Occipital lobe (tissue), 3 donors: ENCODE measurements around the gene KITLG. TPM values are rescaled to one million over a fixed set of nuclear protein-coding genes. Genes with fewer than 3 reads are reported as not detected.
"Not testable (repeated sequence)": the region's sequence is repeated elsewhere in the genome, so short reads cannot be mapped to it uniquely, and the experiment has no call there.

Source experiments
- DNase-seq: peaks from one replicate; lab custom pipeline; 2025; lab: John Stamatoyannopoulos, UW
- small RNA-seq: library from RNA; depleted of rRNA; stranded (forward); fragments of <200 nt; gene quantifications from one replicate; pipeline ENCODE3, GENCODE V24; 2014
- total RNA-seq: library from RNA; depleted of rRNA; stranded (reverse); fragments of >200 nt; gene quantifications from one replicate; pipeline ENCODE4 v1.2.3, GENCODE V29; 2014

KITLG gene
- total RNA-seq, 1 donor from 2014 or later = 90.8 TPM

DNA sequence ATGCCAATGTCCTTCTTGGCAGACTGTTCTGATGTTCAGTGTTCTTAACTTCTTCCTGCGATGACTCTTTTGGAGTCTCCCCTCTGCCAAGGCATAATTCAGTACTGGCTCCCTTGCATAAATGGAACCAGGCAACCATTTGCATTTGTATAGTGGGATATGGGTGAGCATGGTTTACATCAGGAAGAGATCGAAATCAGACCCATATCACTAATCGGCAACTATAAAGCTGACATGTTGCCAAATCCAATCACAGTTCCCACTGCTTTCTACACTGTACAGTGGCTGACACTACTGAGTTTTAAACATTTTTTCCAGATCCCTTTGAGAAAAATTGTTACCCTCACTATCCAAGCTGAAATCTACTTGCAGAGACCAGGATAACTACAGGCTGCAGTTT lies 83.8 kb downstream of the KITLG start:
- no peak for DNase-seq

GRCh38 chr12:88495031-88495430 lies 85.2 kb downstream of the KITLG start:
- DNase-seq = no peak

DNA sequence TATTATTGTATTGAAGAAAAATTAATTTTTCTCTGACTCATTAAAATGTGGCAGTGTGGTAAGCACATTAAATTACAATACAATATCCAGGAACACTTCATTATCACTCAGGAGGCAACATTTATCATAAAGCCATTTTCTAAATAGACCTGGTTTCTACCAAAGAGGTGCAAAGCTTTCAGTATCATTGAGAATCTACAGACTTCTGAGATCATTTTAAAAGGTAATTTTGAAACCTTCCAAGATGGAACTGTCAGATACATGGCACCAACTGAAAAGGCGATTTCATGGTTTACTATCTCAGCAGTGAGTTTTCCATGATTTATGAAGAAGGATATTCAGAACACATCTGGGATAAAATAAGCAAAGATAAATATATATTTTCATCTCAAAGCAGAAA lies 85.8 kb downstream of the KITLG start:
- DNase-seq = no peak

- no peak for DNase-seq
These were observed 86.6 kb downstream of the KITLG start for GRCh38 chr12:88493636-88494035.

GRCh38 chr12:88490425-88490824 lies 89.8 kb downstream of the KITLG start:
- DNase-seq = no peak

DNA sequence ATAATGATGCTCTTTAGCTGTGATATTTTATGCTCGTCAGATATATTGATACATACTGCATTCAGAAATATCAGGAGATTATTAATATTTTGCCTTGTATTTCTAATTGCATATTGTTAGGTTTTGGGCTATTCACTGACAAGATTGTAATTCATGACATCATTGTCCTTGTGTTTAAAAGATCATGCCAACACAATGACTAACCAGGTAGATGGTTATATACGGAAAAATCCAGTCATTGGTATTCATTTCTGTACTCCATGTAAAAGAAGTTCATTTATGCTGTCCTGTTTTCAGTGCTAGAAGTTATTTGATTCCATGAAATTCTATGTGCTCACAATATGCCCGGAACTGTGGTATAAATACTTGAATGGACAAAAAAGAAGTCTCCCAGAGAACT lies 107.5 kb downstream of the KITLG start:
- no peak for DNase-seq

DNA sequence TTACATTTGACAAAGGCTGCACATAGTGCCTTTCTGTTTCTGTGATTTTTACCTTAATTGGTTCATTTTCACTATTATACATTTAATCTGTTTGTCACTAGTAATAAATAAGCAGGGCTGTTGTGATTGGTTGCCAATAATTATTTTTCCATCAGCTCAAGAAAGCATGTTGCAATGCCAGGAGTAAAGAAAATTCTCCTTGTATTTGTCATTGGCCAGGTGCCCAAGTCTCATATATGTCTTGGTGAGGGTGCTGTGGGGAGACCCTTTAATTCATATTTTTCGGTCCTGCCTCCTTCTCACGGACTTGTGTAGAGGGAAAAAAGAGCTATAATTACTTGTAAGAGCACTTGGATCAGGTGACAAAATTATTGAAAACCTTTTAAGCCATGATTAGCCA lies 108.0 kb downstream of the KITLG start:
- DNase-seq = no peak

DNA sequence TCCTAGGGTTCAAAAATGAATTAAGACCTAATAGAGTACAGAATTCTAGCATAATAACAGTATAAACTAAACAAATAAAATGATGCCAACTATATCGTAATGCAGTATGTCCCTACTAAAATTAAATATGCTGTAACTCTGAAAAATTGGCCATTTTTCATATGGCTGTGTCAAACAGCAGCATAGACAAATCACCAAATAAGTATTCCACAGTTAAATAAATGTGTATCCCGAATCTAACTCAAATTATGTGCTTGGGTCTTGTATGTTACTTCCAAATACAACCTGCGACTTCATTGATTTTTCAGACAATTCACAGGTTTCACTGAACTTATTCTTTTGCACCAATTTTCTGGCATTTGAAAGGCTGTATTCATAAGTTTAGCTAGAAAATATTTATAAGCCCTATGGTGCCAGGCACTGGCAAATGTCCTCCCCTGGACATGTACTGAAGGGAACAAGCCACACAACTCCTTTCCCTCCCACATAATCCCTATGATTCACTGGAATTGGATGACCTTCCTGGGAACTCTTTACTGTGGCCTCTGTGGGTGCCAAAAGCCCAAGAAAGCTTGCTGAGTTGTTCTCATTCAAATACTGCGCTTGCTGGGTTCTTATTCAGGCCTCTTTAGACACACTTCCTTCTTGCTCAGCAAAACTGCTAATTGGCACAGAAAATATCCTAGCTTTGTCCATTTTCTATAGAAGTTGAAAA lies 108.8 kb downstream of the KITLG start:
- no peak for DNase-seq

GRCh38 chr12:88469154-88469553 lies 111.1 kb downstream of the KITLG start:
- no peak for DNase-seq

DNA sequence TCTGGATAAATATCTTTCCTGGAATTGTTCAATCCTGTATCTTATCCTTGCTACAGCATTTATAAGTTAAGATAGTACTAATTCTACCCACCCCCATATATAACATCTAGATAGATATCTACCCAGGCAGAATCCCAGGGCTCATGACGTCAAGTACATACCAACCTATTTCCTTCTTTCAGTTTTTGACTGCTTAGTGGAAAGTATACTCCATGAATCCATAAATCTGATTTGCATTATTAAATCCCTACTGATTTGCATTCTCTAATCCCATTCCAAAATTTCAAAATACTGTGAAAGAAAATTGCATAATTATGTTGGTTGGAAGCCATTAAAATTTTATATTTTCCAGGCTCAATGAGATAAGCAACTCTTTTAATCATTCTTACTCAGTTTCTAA lies 111.7 kb downstream of the KITLG start:
- DNase-seq = no peak

DNA sequence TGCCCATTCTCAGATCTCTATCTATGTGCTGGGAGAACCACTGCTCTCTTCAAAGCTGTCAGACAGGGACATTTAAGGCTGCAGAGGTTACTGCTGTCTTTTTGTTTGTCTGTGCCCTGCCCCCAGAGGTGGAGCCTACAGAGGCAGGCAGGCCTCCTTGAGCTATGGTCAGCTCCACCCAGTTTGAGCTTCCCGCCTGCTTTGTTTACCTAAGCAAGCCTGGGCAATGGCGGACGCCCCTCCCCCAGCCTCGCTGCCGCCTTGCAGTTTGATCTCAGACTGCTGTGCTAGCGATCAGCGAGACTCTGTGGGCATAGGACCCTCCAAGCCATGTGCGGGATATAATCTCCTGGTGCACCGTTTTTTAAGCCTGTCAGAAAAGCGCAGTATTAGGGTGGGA lies 113.6 kb downstream of the KITLG start:
- DNase-seq = not testable (repeated sequence)

- no peak for DNase-seq
These were observed 121.9 kb downstream of the KITLG start for GRCh38 chr12:88458327-88458726.

GRCh38 chr12:88453323-88453722 lies 126.9 kb downstream of the KITLG start:
- no peak for DNase-seq

- no peak for DNase-seq
These were observed 129.1 kb downstream of the KITLG start for GRCh38 chr12:88451205-88451604.

DNA sequence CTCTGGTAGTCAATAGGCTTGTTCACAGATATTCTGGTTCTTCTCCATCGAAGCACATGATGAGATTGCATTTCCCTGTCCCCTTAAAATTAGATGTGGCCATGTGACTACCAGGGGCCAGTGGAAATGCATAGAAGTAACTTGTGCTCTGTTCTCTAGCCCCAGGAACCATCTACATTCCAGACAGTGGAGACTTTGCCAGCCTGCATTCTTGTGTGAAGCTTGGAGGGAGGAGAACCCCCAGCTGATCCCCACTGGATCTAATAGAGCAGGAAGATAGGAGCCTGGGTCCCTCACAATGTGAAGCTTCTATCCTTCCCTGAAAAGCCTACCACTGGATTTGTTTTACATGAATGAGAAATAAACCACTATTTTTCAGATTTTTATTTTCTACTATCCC lies 130.1 kb downstream of the KITLG start:
- no peak for DNase-seq

DNA sequence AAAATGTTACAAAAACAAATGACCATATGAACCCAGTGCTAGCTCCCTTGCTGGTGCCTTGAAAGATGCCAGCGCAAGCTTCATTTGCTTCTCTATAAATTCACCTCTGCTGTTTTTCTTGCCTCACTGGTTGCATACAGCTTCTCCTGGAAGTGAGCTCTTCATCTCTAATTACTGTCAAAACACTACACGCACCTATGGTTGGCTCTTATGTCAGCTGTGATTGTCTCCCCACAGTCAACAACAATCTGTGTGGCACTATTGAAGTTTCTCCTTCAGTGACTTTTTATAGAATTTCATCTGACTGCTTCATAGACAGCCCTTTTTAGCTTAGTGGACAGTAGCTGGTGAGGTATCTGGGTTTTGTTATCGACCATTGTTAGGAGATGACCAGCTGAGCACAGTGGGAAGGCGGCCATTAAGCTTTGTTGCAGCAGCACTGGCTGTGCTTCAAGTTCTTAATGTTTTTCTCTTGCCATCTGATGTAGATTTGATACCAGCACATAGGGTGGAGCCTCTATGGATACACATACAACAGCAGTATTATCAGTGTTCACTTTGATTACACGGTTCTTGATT lies 131.8 kb downstream of the KITLG start:
- DNase-seq = no peak

DNA sequence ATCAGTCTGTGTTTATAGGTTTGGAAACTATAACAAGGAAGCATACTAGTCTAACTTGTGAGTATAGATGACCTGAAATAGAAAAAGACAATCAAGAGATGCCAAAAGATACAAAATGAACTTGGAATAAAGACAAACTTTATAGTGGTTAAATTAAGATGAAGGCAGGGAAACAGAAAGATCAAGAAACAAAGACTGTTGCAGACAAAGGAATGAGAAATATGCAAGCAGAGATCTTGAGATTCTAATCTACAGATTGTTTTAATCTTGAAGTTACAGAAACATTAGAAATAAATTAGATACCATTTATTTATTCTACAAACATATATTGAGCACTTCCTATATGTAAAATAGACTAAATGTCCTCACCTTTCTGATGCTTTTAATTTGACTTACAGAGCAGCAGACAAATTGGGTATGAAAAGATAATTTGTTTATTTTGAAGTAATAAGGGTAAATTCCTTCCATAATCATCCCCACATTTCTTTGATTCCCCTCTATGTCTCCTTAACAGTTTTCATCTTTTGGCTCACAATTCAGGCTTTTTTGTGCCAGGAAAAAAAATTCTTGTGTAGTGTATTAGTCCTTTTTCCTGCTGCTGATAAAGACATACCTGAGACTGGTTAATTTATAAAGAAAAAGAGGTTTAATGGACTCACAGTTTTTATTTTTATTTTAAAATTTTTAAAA lies 134.4 kb downstream of the KITLG start:
- DNase-seq = no peak

DNA sequence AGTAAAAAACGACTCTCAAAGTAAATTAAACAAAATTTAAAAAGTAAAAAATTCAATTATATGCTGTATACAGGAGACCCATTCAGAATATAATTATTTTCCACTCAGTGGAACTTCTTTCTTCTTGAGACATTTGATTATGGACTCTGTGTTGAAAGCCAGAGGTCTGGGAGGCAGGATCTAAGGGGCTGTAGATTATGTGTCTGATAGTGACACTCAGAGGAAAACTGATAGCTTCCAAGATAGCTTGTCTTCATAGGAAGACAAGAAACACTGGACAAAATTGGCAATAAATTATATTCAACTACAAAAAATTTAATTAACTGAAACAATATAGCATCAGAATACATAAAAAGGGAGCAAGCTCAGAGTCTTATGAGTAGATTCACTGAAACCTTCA lies 135.8 kb downstream of the KITLG start:
- no peak for DNase-seq

Small RNA genes within 50 kb of the gene (small RNA-seq; reads per million reads assigned to genes)
- 0.09 reads per million for gene RNU1-117P
